Activated effector memory CD4-positive, alpha-beta T cell treated with anti-CD3 and anti-CD28 coated beads, Interleukin-2, amount 50 U/mL, for 16 hours (primary cell): ENCODE data around the gene CDH10.

ENCODE experiments used
- DNase-seq: peaks from one replicate; pipeline ENCODE4 v3.0.0-alpha.2; 2020

Gene CDH10

DNA sequence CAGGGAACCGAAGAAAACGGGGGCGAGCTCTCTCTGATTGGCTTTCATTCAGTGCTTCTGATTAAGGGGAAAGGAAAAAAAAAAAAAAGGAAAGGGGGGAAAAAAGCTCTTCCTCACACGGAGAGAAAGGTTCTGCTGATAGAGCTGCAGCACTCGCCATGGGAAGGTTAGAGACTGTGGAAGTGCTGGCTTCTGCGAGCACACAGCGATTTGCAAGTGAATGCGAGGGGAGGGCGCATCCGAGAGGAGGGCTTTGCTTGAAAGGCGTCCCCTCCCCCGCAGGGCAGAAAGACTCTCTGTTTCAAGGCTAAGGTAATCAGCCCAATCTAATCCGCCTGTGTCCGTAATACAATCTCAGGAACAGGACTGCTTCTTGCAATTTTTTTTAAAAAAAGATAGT is at the start of gene CDH10:
Gene CDH10 (minus strand): TSS at position 218 of the 400 bp plus-strand sequence. CDS start 51,488 bp downstream, outside the sequence.
- no peak for DNase-seq

DNA sequence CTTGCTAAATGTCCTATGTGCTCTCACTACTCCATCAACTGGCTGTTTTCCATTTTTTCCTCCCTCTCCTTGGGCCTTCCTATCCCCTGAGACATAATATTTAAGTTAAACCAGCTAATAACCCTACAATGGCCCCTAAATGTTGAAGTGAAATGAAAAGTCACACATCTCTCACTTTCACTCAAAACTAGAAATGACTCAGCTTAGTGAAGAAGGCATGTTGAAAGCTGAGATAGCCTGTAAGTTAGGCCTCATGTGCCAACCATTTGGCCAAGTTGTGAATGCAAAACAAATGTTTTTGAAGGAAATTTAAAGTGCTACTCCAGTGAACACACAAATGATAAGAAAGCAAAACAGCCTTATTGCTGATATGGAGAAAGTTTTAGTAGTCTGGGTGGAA is 48.8 kb upstream of the CDH10 start:
- DNase-seq, result no peak

GRCh38 chr5:24691074-24691473 is 46.3 kb upstream of the CDH10 start:
- no peak for DNase-seq

GRCh38 chr5:24681106-24681505 is 36.3 kb upstream of the CDH10 start:
- no peak for DNase-seq

DNA sequence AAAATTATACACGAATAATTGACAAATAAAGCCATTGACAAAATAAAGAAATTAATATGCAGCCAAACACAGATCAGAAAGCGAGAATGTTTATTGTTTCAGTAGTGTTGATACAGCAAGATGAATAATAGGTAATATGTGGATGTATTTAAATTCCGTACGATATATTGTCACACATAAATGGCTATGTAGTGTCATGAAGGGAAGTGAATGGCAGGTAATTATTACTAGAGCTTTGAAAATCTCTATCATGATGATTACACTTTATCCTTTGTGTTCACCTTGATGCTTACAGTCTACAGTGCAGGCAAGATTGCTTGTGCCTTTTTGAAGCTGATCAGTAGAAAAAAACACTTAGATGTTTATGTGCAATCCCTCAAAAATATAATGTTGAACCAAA is 23.3 kb upstream of the CDH10 start:
- no peak for DNase-seq

DNA sequence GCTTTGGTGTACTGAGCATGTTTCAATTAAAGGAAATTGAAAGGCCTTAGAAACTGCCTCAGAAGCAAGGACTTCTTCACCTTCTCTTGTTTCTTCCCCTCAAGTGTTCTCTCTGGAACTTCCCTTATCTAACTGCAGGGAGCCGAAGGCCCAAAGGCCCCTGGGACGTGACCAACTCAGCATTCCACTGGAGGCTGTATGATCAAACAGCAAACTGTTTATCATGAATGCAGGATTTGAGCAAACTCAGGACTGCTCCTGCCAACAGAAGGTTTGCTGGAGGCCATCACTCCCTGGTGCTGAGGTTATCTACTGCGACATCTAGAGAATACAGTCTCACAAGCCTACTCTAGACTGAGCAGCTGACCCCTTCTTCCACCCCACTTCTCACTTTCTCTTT is 4.8 kb upstream of the CDH10 start:
- DNase-seq, result no peak

DNA sequence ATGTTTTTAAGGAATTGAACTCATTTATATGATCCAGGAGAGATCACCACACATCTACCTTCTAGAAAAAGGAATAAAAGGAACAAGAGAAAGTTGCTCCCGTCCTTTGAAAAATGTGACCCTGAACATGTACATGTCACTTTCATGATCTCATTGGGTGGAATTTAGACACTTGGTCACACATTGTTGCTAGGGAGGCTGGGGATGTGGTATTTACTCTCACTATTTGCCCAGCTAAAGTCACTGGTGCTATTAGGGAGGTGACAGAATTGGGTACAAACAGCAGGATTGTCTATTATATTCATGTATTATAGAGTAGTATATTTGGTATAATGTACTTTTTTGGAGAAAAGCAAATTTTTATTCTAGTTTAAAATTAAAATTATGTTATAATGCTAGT is 2.1 kb upstream of the CDH10 start:
- DNase-seq, result no peak

- DNase-seq, result no peak
Measured at GRCh38 chr5:24645483-24645882, 705 bp upstream of the CDH10 start.

DNA sequence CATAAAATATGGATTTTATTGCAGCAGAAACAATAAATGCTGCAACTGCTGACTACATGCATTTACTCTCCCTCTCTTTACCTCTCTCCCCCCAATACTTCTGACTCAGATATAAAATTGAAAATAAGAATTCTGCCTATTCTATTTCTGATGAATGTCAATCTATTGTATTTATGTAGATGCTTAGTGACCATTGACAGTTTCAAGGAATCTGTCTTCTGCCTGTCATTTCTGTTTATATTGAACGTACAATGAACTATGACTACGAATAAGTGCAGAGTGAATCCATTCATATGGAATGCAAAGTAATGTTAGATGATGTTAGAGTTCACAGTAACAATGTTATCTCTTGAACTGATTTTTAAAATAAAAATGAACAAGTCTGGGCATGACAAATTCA is 898 bp downstream of the CDH10 start:
- DNase-seq, result no peak

GRCh38 chr5:24643156-24643555 is 1.6 kb downstream of the CDH10 start:
- no peak for DNase-seq

GRCh38 chr5:24642022-24642421 is 2.8 kb downstream of the CDH10 start:
- DNase-seq, result no peak

DNA sequence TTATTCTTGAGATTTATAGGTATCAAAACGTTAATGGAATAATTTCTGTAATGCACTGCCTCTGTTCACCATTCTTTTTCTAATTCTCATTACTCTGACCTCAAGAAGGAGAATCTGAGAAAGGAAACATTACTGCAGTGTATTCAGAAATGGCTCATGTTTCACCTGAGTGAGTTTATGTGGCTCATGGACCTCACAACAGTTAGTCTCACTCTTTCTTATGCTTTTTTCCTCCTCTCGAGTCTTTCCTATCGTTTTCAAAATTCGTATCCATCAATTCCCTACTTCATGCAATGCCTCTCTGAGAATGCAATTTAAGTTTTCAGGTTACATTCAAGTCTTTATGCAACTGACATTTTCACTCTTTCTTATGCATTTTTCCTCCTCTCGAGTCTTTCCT is 9.6 kb downstream of the CDH10 start:
- DNase-seq, result no peak

GRCh38 chr5:24633715-24634325 is 11.0 kb downstream of the CDH10 start:
- DNase-seq, result no peak

DNA sequence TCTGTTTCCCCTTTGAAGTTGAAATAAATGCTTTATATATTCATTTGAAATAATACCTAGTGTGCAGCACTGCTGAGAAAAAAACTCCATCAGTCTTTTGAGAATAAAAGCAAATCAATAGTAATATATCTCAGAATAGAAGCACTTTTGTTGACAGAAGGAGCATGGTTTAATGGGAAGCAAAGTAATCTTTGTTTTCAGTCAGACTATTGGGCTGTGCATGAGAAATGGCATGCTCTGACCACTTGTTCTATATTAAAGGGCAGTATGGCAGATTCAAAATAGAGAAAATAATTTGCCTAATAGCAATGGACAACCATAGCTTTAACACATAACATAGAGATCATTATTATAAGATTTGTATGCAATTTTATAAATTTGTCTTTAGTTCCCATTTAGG is 12.4 kb downstream of the CDH10 start:
- no peak for DNase-seq

DNA sequence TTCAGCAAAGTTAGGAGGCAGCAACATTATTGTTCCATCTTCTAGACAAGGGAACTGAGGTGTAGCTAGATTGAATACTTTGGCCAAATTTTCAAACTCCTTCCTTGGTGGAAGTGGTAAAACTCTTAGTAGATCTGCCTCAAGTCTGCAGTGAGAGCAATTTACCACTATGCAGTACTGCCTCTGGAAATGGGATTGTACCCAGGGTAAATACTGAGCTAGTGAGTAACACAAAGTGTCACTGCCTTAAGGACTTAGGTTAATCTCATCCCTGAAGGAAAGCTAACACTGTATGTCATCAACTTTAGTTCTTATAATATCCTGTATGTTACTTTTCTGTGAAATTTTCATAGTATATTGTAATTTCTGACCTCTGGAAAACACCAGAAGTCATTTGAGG is 13.9 kb downstream of the CDH10 start:
- no peak for DNase-seq

GRCh38 chr5:24629798-24630197 is 15.0 kb downstream of the CDH10 start:
- no peak for DNase-seq

DNA sequence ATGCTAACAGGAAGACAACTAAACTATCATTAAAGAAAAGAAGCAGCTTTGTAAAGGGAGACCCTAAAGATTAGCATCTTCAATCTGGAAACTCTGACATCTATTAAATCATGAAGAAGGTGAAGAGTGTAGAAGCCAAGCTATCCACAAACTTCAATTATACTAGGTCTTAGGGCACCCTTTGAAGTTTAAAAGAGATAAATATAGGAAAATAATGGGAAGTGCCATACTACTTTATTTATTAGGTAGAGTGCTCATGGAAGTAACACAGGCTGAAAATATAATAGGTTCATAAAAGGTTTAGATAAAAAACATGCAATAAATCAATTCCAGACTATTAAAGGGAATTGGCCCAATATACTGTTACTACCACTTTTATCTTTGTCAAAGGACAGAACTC is 19.9 kb downstream of the CDH10 start:
- DNase-seq, result no peak

GRCh38 chr5:24623624-24624023 is 21.2 kb downstream of the CDH10 start:
- no peak for DNase-seq

DNA sequence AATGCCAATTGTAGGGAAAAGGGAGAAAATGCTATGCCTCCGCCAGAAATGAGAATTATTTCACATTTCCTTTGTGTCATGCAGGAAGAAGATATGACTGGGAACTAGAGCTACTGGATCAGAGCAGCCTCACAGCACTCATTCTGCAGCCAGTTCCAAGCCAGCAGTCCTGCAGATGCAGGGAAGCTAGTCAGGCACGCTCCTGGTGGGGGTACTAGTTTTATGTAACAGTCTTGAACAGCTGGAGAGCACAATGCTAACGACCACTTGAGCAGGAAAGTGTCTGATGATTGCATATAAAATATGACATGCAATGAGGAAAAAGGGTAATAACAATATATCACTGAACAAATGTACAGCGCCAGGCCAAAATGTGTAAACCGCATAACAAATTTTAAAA is 21.7 kb downstream of the CDH10 start:
- no peak for DNase-seq

GRCh38 chr5:24621792-24622191 is 23.0 kb downstream of the CDH10 start:
- no peak for DNase-seq

- no peak for DNase-seq
Measured at GRCh38 chr5:24616566-24616965, 28.2 kb downstream of the CDH10 start.

DNA sequence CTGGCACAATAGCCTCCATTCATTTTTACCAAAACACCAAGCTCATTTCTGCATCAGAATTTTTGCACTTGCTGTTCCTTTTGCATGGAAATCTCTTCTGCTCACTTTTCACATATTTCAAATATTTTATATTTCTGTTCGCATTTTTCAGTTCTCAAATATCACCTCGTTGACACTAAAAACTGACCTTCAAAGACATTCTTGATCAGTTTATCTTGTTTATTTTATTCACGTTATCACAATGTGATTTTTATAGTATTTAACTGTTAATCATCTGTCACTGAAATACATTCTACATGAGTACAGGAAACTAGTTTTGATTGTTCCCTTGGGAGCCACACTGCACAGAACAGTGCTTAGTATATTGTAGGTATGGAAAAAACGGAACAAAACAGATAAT is 29.6 kb downstream of the CDH10 start:
- no peak for DNase-seq

DNA sequence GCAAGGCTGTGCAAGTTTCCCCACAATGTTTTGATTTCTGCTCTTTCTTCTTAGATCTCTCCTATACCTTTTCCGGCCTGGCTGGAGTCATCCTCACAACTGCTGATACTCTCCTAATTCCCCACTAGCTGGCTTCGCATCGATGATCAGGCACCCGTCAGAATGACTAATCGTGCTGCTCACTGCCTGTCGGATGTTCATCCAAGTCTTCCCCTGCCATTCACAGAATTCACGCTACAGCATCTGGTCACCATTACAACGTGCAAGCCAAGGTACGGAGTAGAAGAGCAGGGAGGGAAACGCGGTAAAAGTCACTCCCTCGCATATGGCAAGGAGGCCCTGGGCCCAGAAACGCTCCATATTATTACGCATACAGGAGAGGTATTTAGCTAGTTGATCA is 35.1 kb downstream of the CDH10 start:
- DNase-seq, result no peak

DNA sequence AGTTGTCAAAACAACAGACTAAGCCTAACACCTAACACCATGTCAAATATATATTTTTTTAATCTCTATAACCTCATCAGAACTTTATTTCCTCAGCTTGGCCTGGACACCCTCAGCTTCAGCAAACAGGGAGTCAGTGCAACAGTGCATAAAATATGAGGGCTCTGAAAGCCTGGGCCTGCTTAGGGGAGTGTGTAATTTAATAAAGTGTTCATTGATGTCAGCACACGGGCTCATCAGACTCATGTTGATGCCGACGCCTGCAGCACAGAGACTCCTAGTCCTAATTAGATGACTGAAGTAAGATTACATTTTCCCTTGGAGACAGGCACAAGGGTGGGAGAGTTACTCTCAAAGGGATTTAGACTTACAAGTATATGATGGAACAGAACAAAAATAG is 37.8 kb downstream of the CDH10 start:
- no peak for DNase-seq

- no peak for DNase-seq
Measured at GRCh38 chr5:24602188-24602587, 42.6 kb downstream of the CDH10 start.

DNA sequence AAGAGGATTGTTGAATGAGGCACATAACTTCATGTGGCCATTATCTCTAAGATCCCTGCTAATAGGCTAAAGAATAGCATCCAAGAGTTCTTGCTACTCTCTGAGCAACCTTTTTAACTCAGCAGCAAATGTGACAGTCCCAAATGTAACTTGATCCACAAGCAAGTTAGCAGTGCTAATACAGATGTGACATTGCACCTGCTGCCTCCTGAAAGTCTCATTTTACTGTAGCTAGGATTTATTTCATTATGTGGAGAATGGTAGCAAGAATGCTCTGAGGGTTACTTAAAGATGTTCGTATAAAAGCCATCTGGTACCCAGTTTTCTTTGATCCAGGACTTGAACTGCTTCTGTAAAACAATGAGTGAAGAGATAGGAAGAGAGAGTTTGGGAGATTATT is 45.8 kb downstream of the CDH10 start:
- DNase-seq, result no peak
